ENCODE results near the gene TRIM13.

- TF ChIP-seq TAF1 (IDR thresholded peaks at IDR 0.05; ENCODE audit: low read depth, low read length) (no peak), POLR2AphosphoS5 (IDR thresholded peaks at IDR 0.05; ENCODE audit: low read depth, low read length) (no peak), SP1 (IDR thresholded peaks at IDR 0.05; ENCODE audit: low read depth, low read length) (no peak), CREB1 (IDR thresholded peaks at IDR 0.05) (no peak), CTCF (IDR thresholded peaks at IDR 0.05; ENCODE audit: control extremely low read depth in 1 of 3, insufficient read depth in 1 of 3, low read depth in 1 of 3, low read length in 3 of 3) (no peak), TBP (IDR thresholded peaks at IDR 0.05; ENCODE audit: low read depth, low read length) (no peak), EZH2 (IDR thresholded peaks at IDR 0.05; ENCODE audit: low read depth, low read length, severe bottlenecking) (no peak), RFX5 (IDR thresholded peaks at IDR 0.05; ENCODE audit: borderline replicate concordance, low read depth, low read length) (no peak)
These were observed 1.1 kb downstream of the TRIM13 start for GRCh38 chr13:49997955-49998354.
